Tibial nerve (tissue), 4 donors: Measurements from ENCODE around the gene RPAIN. TPM values are rescaled to one million over a fixed set of nuclear protein-coding genes. Genes with fewer than 3 reads are reported as not detected.

Source experiments
- DNase-seq, 2 donors: peaks; one replicate each; pipeline ENCODE4 v3.0.0-alpha.2; 2019; ENCODE audit warnings: low spot score in 2 of 2
- H3K27ac ChIP-seq, 4 donors: fragments of 200-600 bp; sonication (generic) in 3 of 4; one replicate each; pipeline ENCODE4 v1.5.1; 2017 to 2019; ENCODE audit warnings: mild to moderate bottlenecking in 1 of 4
- H3K27me3 ChIP-seq, 2 donors: fragments of 200-600 bp; sonication (generic) in 1 of 2; one replicate each; pipeline versions ENCODE4 v1.5.1 to v1.6.0; 2017 to 2019
- H3K36me3 ChIP-seq, 3 donors: fragments of 200-600 bp; sonication (generic); one replicate each; pipeline ENCODE4 v1.5.1; 2018 to 2019
- H3K4me1 ChIP-seq, 4 donors: fragments of 200-600 bp; sonication (generic) in 3 of 4; one replicate each; pipeline ENCODE4 v1.5.1; 2017 to 2019
- H3K4me3 ChIP-seq, 4 donors: fragments of 200-600 bp; sonication (generic) in 3 of 4; one replicate each; pipeline ENCODE4 v1.5.1; 2017 to 2019; ENCODE audit warnings: mild to moderate bottlenecking in 1 of 4, moderate library complexity in 1 of 4
- H3K9me3 ChIP-seq, 4 donors: fragments of 200-600 bp; sonication (generic) in 3 of 4; one replicate each; pipeline ENCODE4 v1.5.1; 2017 to 2019
- EP300 ChIP-seq, 2 donors: sonication (generic); formaldehyde crosslinking; IDR thresholded peaks; one replicate each; pipeline ENCODE4 v1.6.1; 2017; ENCODE audit warnings: antibody characterized with exemption in 2 of 2, mild to moderate bottlenecking in 1 of 2
- POLR2A ChIP-seq, 2 donors: fragments of 450-650 bp; IDR thresholded peaks; one replicate each; pipeline ENCODE4 v1.6.1; 2017; ENCODE audit warnings: antibody characterized with exemption in 2 of 2, mild to moderate bottlenecking in 2 of 2, moderate library complexity in 2 of 2
- WGBS, 2 donors: methylation state at CpG; one replicate each; pipeline ENCODE4 v1.1.5; 2018; 5-methylcytosine and 5-hydroxymethylcytosine counted together
- total RNA-seq, 4 donors: library from RNA; depleted of rRNA; stranded (reverse); fragments of >200 nt; gene quantifications; one replicate each; pipeline ENCODE4 v1.1.0, GENCODE V29; 2016
- TF ChIP-seq, protein P1 (sequence below), 5 experiments: fragments of 200-600 bp in 3 of 5; fragments of 450-650 bp in 2 of 5; sonication (generic) in 3 of 5; IDR thresholded peaks; one replicate each; pipeline ENCODE4 v1.5.1; 2016 to 2019; ENCODE audit warnings: antibody characterized with exemption in 5 of 5, mild to moderate bottlenecking in 3 of 5, moderate library complexity in 2 of 5

The RPAIN gene
- total RNA-seq, 4 donors from 2014 or later = 36.3 to 79.3 (median 65.2) TPM

DNA sequence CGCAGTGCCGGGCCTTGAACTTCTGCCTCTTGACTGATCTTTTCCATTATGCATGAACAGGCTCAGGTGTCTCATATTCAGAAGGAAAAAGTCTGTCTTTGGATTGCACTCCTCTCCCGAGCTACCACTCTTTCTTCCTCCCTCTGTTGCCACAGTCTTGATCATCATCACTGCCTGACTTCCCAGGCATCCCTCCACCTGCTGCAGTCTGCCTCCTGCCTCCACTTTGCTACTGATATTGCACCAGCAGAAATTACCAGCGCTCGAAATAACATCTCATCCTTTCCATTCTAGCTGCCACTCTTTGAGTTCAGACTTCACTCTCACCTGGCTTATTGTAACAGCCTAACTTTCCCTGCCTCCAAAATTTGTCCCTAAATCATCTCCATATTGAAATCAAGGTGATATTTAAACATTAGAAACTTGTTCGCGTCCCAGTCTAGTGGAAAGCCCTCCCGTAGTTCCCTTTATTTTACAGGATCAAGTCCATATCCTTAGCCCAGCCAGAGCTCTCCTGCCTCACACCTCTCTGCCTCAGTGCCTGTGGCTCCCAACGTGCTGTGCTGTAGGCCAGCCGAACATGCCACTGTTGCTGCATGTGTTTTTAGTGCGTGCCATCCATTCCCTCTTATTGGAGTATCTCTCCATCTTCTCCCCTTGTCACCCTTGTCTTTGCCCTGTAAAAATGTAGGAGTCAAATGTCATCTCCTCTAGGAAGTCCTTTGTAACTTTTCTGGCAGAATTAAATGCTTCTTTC, 40.5 kb upstream of the RPAIN start:
- no peaks in the 10 kb centered on the region for H3K27me3 ChIP-seq
- no peaks in the 10 kb centered on the region for H3K9me3 ChIP-seq
- WGBS, 2 donors = 84 to 91% methylated on average over 11 of the region's 11 CpGs
- no peak for DNase-seq
- H3K36me3 ChIP-seq = peaks cover 7 to 98% (median 42%) of the 10 kb centered on the region in 3 donors
- H3K27ac ChIP-seq = no peak overlapping the region
- no peak for TF ChIP-seq POLR2A (IDR thresholded peaks at IDR 0.05)
- TF ChIP-seq, protein P1, sequence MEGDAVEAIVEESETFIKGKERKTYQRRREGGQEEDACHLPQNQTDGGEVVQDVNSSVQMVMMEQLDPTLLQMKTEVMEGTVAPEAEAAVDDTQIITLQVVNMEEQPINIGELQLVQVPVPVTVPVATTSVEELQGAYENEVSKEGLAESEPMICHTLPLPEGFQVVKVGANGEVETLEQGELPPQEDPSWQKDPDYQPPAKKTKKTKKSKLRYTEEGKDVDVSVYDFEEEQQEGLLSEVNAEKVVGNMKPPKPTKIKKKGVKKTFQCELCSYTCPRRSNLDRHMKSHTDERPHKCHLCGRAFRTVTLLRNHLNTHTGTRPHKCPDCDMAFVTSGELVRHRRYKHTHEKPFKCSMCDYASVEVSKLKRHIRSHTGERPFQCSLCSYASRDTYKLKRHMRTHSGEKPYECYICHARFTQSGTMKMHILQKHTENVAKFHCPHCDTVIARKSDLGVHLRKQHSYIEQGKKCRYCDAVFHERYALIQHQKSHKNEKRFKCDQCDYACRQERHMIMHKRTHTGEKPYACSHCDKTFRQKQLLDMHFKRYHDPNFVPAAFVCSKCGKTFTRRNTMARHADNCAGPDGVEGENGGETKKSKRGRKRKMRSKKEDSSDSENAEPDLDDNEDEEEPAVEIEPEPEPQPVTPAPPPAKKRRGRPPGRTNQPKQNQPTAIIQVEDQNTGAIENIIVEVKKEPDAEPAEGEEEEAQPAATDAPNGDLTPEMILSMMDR (IDR thresholded peaks at IDR 0.05) = no peak
- no peak for TF ChIP-seq EP300 (IDR thresholded peaks at IDR 0.05)
- H3K4me1 ChIP-seq = no peaks in the 10 kb centered on the region
- no peak overlapping the region for H3K4me3 ChIP-seq

DNA sequence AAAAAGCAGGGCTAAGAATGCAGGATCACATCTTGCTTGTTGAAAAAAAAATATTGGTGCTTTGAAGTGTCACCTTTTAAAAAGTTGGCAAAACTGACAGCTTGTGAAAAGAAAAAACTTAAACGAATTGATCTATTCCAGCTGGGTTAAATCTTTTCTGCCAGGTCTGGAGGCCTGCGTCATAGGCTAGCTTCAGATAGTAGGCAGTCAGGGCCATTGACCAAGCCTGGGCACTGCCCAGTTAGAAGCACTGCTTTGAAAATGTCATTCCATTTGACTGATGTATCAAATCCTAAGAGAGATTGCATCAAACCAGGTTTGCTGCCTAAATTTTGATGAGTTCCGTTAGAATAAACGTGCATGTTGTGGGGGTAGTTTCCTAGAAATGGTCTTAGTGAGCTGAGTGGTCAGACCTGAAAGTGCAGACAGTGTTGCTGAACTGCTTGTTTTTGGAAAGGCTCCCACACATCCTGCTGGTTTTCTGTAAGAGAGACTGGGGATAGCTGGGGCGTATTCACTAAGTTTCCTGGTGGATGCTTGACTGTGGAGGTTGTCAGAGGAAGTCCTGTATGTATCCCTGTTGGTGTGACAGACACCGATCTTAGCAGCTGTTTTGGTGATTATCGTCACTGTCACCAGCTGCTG, 39.4 kb upstream of the RPAIN start:
- Histone ChIP-seq H3K4me1 (no peaks in the 10 kb centered on the region), H3K27ac (no peak overlapping the region), H3K4me3 (no peak overlapping the region), H3K9me3 (no peaks in the 10 kb centered on the region), H3K36me3 (peaks cover 7 to 98% (median 44%) of the 10 kb centered on the region in 3 donors), H3K27me3 (no peaks in the 10 kb centered on the region)
- no peak for DNase-seq
- 73 to 76% methylated on average over 7 of the region's 7 CpGs for WGBS, 2 donors
- TF ChIP-seq, protein P1 (IDR thresholded peaks at IDR 0.05) = no peak
- no peak for TF ChIP-seq EP300 (IDR thresholded peaks at IDR 0.05)
- TF ChIP-seq POLR2A (IDR thresholded peaks at IDR 0.05) = no peak

DNA sequence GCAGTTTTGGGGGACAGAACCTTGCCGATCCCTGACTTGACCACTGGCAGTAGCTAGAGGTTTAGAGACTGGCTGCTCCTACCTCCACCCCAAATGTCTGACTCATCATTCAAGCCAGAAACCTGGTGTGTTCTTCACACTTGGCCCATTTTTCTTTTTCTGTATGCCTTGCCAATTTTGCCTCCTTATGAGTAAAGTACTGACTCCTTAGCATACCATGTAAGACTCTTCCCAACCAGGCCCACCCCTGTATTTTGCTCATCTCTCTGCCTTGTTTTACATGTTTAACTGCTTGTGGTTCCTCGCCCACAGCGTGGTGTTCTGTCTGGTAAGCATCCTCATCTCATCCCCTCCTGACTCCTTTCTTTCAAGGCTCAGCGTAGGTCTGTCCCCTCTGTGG, 38.4 kb upstream of the RPAIN start:
- TF ChIP-seq, protein P1 (IDR thresholded peaks at IDR 0.05) = no peak
- TF ChIP-seq POLR2A (IDR thresholded peaks at IDR 0.05) (no peak), EP300 (IDR thresholded peaks at IDR 0.05) (no peak)
- Histone ChIP-seq H3K36me3 (peaks cover 7 to 98% (median 46%) of the 10 kb centered on the region in 3 donors), H3K4me3 (no peak overlapping the region), H3K4me1 (no peaks in the 10 kb centered on the region), H3K27ac (no peak overlapping the region), H3K9me3 (no peaks in the 10 kb centered on the region), H3K27me3 (no peaks in the 10 kb centered on the region)
- DNase-seq = no peak
- WGBS, 2 donors = 87 to 96% methylated on average over 4 of the region's 4 CpGs

DNA sequence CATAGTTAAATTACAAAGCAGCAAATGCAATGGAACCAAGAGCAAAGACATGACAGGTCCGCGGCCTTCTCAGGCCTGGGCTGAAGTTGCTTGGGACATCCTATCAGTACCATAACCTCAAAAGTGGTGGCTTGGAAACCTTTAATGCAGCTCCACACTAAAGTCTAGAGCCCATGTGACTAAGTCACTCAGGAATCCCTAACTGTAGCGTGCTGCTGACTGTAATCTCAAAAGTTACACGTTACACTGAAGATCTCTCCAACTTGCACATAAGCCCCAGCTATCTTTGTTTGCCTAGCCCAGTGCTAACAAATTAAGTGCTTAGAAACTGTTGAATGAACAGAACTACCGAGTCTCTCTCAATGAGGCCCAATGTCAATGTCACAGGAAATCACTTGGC, 28.3 kb upstream of the RPAIN start:
- TF ChIP-seq EP300 (IDR thresholded peaks at IDR 0.05) (no peak), POLR2A (IDR thresholded peaks at IDR 0.05) (no peak)
- TF ChIP-seq, protein P1 (IDR thresholded peaks at IDR 0.05) = no peak
- Histone ChIP-seq H3K27ac (no peak overlapping the region), H3K9me3 (no peaks in the 10 kb centered on the region), H3K36me3 (peaks cover 0 to 95% (median 42%) of the 10 kb centered on the region in 3 donors), H3K27me3 (no peaks in the 10 kb centered on the region), H3K4me1 (no peaks in the 10 kb centered on the region), H3K4me3 (no peak overlapping the region)
- DNase-seq = no peak
- WGBS, 2 donors = 84 to 92% methylated on average over 5 of the region's 5 CpGs

DNA sequence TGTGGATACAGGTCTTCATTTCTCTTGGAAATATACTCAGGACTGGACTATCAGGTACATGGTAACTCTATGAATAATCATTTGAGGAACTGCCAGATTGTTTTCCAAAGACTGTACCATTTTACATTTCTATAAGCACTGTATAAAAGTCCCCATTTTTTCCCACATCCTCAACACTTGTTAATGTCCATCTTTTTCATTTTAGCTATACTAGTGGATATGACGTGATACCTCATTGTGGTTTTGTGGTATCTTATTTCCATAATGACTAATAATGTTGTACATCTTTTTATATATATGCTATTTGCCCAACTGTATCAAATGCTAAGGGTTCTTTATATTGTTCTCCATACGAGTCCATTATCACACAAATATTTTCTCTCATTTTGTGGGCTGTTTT, 23.4 kb upstream of the RPAIN start:
- Histone ChIP-seq H3K4me1 (no peaks in the 10 kb centered on the region), H3K27me3 (no peaks in the 10 kb centered on the region), H3K9me3 (no peaks in the 10 kb centered on the region), H3K4me3 (no peak overlapping the region), H3K27ac (no peak overlapping the region), H3K36me3 (peaks cover 0 to 97% (median 26%) of the 10 kb centered on the region in 3 donors)
- WGBS, 2 donors = 95% methylated on average over 2 of the region's 2 CpGs
- no peak for DNase-seq
- no peak for TF ChIP-seq EP300 (IDR thresholded peaks at IDR 0.05)
- no peak for TF ChIP-seq POLR2A (IDR thresholded peaks at IDR 0.05)
- TF ChIP-seq, protein P1 (IDR thresholded peaks at IDR 0.05) = no peak
